Measurements from ENCODE around the gene CES2. TPM values are rescaled to one million over a fixed set of nuclear protein-coding genes. Genes with fewer than 3 reads are reported as not detected.
A peak's percentile ranks its signal among the peaks of the same experiment; 100 is the strongest.
"Not testable (repeated sequence)": the region's sequence is repeated elsewhere in the genome, so short reads cannot be mapped to it uniquely, and the experiment has no call there.

The CES2 gene, protein sequence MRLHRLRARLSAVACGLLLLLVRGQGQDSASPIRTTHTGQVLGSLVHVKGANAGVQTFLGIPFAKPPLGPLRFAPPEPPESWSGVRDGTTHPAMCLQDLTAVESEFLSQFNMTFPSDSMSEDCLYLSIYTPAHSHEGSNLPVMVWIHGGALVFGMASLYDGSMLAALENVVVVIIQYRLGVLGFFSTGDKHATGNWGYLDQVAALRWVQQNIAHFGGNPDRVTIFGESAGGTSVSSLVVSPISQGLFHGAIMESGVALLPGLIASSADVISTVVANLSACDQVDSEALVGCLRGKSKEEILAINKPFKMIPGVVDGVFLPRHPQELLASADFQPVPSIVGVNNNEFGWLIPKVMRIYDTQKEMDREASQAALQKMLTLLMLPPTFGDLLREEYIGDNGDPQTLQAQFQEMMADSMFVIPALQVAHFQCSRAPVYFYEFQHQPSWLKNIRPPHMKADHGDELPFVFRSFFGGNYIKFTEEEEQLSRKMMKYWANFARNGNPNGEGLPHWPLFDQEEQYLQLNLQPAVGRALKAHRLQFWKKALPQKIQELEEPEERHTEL
- polyA plus RNA-seq (ENCODE audit: insufficient read length in 3 of 3): 10 to 100 TPM; 41.5 to 50.6 (median 43.1) TPM
- long read RNA-seq, donor 1, partial matches to known transcripts: 0 of 4 reads
- long read RNA-seq, donor 1, other reads (novel, unspliced or antisense): 0 of 4 reads
- long read RNA-seq, donor 2, partial matches to known transcripts: 0 of 3 reads
- long read RNA-seq, donor 2, other reads (novel, unspliced or antisense): 0 of 3 reads
- long read RNA-seq, donor 3, transcript CES2-201 (12 exons, 3,927 nt): major isoform, 13 of 36 reads
- long read RNA-seq, donor 3, partial matches to known transcripts: 22 of 36 reads
- long read RNA-seq, donor 3, other reads (novel, unspliced or antisense): 0 of 36 reads
- long read RNA-seq, donor 4, transcript CES2-201 (12 exons, 3,927 nt): major isoform, 9 of 17 reads
- long read RNA-seq, donor 4, partial matches to known transcripts: 6 of 17 reads
- long read RNA-seq, donor 4, other reads (novel, unspliced or antisense): 0 of 17 reads
- long read RNA-seq, donor 5: 0 reads
- long read RNA-seq, donor 6, partial matches to known transcripts: 35 of 37 reads
- long read RNA-seq, donor 6, other reads (novel, unspliced or antisense): 0 of 37 reads
- long read RNA-seq, donor 7, partial matches to known transcripts: 0 of 8 reads
- long read RNA-seq, donor 7, other reads (novel, unspliced or antisense): 0 of 8 reads
- long read RNA-seq, donor 8: 0 reads
- long read RNA-seq, donor 9, partial matches to known transcripts: 6 of 10 reads
- long read RNA-seq, donor 9, other reads (novel, unspliced or antisense): 0 of 10 reads
- long read RNA-seq, donor 10, partial matches to known transcripts: 0 of 4 reads
- long read RNA-seq, donor 10, other reads (novel, unspliced or antisense): 0 of 4 reads
- long read RNA-seq, donor 11, transcript CES2-201 (12 exons, 3,927 nt): major isoform, 7 of 8 reads
- long read RNA-seq, donor 11, partial matches to known transcripts: 0 of 8 reads
- long read RNA-seq, donor 11, other reads (novel, unspliced or antisense): 0 of 8 reads
- long read RNA-seq, donor 12, partial matches to known transcripts: 0 of 1 reads
- long read RNA-seq, donor 12, other reads (novel, unspliced or antisense): 0 of 1 reads
- long read RNA-seq, donor 13: 0 reads
- long read RNA-seq, donor 14, transcript CES2-201 (12 exons, 3,927 nt): major isoform, 6 of 7 reads
- long read RNA-seq, donor 14, partial matches to known transcripts: 0 of 7 reads
- long read RNA-seq, donor 14, other reads (novel, unspliced or antisense): 0 of 7 reads
- long read RNA-seq, donor 15, partial matches to known transcripts: 0 of 6 reads
- long read RNA-seq, donor 15, other reads (novel, unspliced or antisense): 0 of 6 reads
- long read RNA-seq, donor 16, transcript CES2-201 (12 exons, 3,927 nt): major isoform, 11 of 35 reads
- long read RNA-seq, donor 16, partial matches to known transcripts: 18 of 35 reads
- long read RNA-seq, donor 16, other reads (novel, unspliced or antisense): 0 of 35 reads

- no peak for DNase-seq (ENCODE audit: extremely low read depth in 1 of 11, low read depth in 9 of 11, low spot score in 4 of 11)
Measured at GRCh38 chr16:66935314-66936011, at the start of gene CES2. Gene CES2 (plus strand): TSS chr16:66935516. CDS start chr16:66935636, 120 bp downstream.

DNA sequence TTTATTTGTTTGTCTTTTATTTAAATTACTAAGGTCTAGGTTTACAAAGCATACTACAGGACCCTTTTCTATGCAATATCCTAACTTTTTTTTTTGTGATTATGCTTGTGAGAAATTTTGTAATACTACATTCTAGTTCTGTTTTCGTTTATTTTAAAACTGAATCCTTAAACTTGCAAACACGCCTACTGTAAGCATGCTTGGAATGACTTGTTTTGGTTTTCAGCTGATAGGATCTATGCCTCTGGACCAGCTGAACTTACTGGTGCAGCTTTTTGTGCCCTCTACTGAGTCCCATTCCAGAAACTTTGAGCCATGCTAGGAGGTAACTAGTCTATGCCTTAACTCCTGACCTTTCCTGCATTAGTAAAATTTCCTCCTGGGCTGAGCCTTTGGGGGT is 49.0 kb upstream of the CES2 start:
- DNase-seq (ENCODE audit: extremely low read depth in 1 of 11, low read depth in 9 of 11, low spot score in 4 of 11): no peak

DNA sequence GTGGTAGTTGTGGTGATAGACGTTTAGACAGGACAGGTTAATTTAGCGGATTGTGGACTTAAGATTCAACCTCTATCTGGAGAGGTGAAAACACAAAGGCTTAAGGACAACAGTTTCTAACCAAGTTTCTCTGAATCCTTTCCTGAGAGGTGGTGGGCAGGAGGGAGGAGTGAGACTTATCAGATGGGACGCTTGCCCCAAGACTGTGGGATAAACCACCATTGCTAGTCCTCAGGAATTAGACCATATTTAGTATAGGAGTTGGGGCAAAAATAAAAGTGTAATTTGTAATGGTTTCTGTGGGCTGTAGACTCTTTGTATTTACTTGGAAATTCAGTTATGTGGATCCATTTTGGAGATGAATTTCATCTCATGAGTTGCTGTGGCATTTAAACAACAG is 48.4 kb upstream of the CES2 start:
- no peak for DNase-seq (ENCODE audit: extremely low read depth in 1 of 11, low read depth in 9 of 11, low spot score in 4 of 11)

GRCh38 chr16:66888647-66889615 is 46.4 kb upstream of the CES2 start:
- no peak for DNase-seq (ENCODE audit: extremely low read depth in 1 of 11, low read depth in 9 of 11, low spot score in 4 of 11)

DNA sequence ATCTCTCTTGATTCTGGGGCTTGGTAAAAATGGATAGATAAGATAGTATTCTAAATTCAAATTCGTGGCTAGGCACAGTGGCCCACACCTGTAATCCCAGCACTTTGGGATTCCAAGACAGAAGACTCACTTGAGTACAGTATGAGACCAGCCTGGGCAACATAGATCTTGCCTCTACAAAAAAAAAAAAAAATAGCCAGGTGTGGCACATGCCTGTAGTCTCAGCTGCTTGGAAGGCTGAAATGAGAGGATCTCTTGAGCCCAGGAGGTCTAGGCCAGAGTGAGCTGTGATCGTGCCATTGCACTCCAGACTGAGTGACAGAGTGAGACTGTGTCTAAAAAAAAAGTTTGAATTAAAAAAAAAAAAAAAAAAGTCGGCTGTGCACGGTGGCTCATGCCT is 45.7 kb upstream of the CES2 start:
- DNase-seq (ENCODE audit: extremely low read depth in 1 of 11, low read depth in 9 of 11, low spot score in 4 of 11): no peak

DNA sequence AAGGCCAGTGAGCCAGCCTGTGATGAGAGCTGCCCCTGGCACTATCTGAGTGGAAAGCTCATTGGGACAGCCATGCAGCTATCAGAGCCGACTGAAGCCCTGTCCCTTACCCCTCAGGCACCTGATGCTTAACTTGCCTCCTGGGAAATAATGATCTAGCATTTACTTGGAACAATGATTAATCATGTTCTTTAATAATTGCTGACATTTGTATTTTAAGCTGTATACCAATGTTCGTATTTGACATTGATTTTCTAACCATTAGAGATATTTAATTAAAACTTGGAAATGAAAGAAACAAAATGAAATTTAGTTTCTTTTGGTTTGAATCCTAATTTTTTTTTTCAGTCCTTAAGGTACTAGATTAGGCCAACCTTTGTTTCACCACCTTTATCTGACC is 44.5 kb upstream of the CES2 start:
- DNase-seq (ENCODE audit: extremely low read depth in 1 of 11, low read depth in 9 of 11, low spot score in 4 of 11): no peak

DNA sequence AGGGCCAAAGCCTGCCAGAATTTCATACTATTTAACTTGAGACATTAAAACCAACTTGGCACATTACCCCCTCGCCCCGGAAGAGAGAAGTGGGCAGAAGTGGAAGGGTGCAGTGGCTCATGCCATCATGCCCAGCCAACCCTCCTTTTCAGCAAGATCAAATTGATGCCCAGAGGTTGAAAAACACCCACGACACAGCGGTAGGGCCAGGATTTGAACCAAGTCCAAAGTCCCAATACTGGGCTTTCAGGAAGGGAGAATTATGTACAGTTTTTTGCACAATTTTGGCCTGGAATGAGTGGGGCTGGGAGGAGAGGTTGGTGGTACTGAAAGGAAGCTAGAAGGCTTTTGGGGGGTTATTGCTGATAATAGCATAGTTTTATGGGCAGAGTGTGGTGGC is 44.0 kb upstream of the CES2 start:
- no peak for DNase-seq (ENCODE audit: extremely low read depth in 1 of 11, low read depth in 9 of 11, low spot score in 4 of 11)

DNA sequence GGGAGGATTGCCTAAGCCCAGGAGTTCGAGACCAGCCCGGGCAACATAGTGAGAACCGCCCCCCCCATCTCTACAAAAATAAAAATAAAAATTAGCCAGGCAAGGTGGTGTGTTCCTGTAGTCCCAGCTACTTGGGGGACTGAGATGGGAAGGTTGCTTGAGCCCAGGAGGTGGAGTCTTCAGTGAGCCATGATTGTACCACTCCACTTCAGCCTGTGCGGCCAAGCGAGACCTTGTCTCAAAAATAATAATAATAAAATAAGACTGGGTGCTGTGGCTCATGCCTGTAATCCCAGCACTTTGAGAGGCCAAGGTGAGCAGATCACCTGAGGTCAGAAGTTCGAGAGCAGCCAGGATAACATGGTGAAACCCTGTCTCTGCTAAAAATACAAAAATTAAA is 43.5 kb upstream of the CES2 start:
- no peak for DNase-seq (ENCODE audit: extremely low read depth in 1 of 11, low read depth in 9 of 11, low spot score in 4 of 11)

DNA sequence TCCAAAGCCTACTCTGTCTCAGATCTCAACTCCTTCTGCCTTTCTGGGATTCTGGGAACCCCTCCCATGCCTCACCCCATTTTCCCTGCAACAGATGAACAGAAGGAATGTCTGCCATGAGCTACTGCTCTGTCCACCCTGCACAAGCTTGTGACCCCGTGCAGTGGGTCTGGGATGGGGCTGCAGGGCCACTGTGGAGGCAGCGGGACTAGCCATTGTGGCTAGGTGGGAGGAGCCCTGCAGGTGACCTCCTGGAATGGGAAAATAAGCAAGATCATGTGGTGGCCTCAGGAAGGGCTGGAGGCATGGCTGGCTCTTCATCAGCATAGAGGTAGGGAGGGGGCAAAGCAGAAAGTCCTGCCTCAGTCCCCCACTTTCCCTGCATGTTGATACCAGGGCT is 41.3 kb upstream of the CES2 start:
- DNase-seq (ENCODE audit: extremely low read depth in 1 of 11, low read depth in 9 of 11, low spot score in 4 of 11): no peak

GRCh38 chr16:66894948-66895688 is 40.2 kb upstream of the CES2 start:
- peak in 6 of 11 donors; percentile 62 to 76 (median 70) for DNase-seq (ENCODE audit: extremely low read depth in 1 of 11, low read depth in 9 of 11, low spot score in 4 of 11)

DNA sequence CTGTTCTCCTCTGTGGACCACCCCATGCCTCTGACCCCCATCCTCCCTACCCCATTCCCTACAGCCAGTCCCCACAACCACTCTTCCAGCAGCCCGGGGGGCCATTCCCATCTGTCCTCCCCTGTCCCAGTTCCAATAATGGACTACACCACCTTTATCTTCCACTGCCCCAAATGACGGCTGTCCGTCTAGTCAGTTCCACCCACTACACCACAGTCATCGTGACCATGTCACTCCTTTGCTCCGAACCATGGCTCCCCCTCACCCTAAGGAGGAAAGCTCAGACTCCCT is 39.7 kb upstream of the CES2 start:
- no peak for DNase-seq (ENCODE audit: extremely low read depth in 1 of 11, low read depth in 9 of 11, low spot score in 4 of 11)

- DNase-seq (ENCODE audit: extremely low read depth in 1 of 11, low read depth in 9 of 11, low spot score in 4 of 11): no peak
Measured at GRCh38 chr16:66895999-66896398, 39.3 kb upstream of the CES2 start.

- DNase-seq (ENCODE audit: extremely low read depth in 1 of 11, low read depth in 9 of 11, low spot score in 4 of 11): not testable (repeated sequence)
Measured at GRCh38 chr16:66896682-66897081, 38.6 kb upstream of the CES2 start.

- no peak for DNase-seq (ENCODE audit: extremely low read depth in 1 of 11, low read depth in 9 of 11, low spot score in 4 of 11)
Measured at GRCh38 chr16:66898207-66898606, 37.1 kb upstream of the CES2 start.

GRCh38 chr16:66898933-66899309 is 36.4 kb upstream of the CES2 start:
- DNase-seq (ENCODE audit: extremely low read depth in 1 of 11, low read depth in 9 of 11, low spot score in 4 of 11): no peak
